Gastroesophageal sphincter (tissue), 4 donors: Measurements from ENCODE around the gene SCFD2. TPM values are rescaled to one million over a fixed set of nuclear protein-coding genes. Genes with fewer than 3 reads are reported as not detected.

Source experiments
- ATAC-seq: fragments of 150-250 bp; one replicate; pipeline ENCODE4 v1.9.1; 2016; ENCODE audit warnings: mild to moderate bottlenecking, moderate library complexity
- H3K27ac ChIP-seq, 4 donors: fragments of 200-600 bp; sonication (generic) in 3 of 4; 1 replicate in 3 of 4; 2 replicates in 1 of 4; pipeline ENCODE4 v1.5.1; 2016 to 2019
- H3K27me3 ChIP-seq: fragments of 200-600 bp; sonication (generic); one replicate; pipeline ENCODE4 v1.5.1; 2019
- H3K36me3 ChIP-seq, 2 donors: fragments of 200-600 bp; sonication (generic); one replicate each; pipeline ENCODE4 v1.5.1; 2019; ENCODE audit warnings: control low read depth in 1 of 2
- H3K4me1 ChIP-seq, 3 donors: fragments of 200-600 bp; sonication (generic); 1 replicate in 2 of 3; 2 replicates in 1 of 3; pipeline ENCODE4 v1.5.1; 2016 to 2019; ENCODE audit warnings: control low read depth in 2 of 3
- H3K4me3 ChIP-seq, 2 donors: fragments of 200-600 bp; sonication (generic); one replicate each; pipeline ENCODE4 v1.5.1; 2019; ENCODE audit warnings: mild to moderate bottlenecking in 1 of 2, moderate library complexity in 1 of 2
- H3K9me3 ChIP-seq, 3 donors: fragments of 200-600 bp; sonication (generic); one replicate each; pipeline ENCODE4 v1.5.1; 2017 to 2019; ENCODE audit warnings: control low read depth in 2 of 3
- EP300 ChIP-seq: sonication (generic); formaldehyde crosslinking; IDR thresholded peaks from one replicate; pipeline ENCODE4 v1.6.1; 2017; ENCODE audit warnings: antibody characterized with exemption, mild to moderate bottlenecking
- POLR2A ChIP-seq, 2 donors: fragments of 450-650 bp; IDR thresholded peaks; one replicate each; pipeline ENCODE4 v1.6.1; 2017; ENCODE audit warnings: antibody characterized with exemption in 2 of 2, mild to moderate bottlenecking in 2 of 2, moderate library complexity in 1 of 2
- POLR2AphosphoS5 ChIP-seq: sonication (generic); formaldehyde crosslinking; IDR thresholded peaks from one replicate; pipeline ENCODE4 v1.6.1; 2017; ENCODE audit warnings: antibody characterized with exemption
- WGBS, 2 donors: methylation state at CpG; one replicate each; pipeline ENCODE4 v1.1.5; 2018; ENCODE audit warnings: low coverage in 1 of 2; 5-methylcytosine and 5-hydroxymethylcytosine counted together
- total RNA-seq, 4 donors: library from RNA; depleted of rRNA; stranded (reverse); fragments of >200 nt; gene quantifications; one replicate each; pipeline ENCODE4 v1.1.0, GENCODE V29; 2016
- TF ChIP-seq, protein P1 (sequence below), 4 experiments: fragments of 200-600 bp in 2 of 4; fragments of 450-650 bp in 2 of 4; sonication (generic) in 1 of 4; IDR thresholded peaks; one replicate each; pipeline ENCODE4 v1.5.1; 2017 to 2019; ENCODE audit warnings: antibody characterized with exemption in 4 of 4, mild to moderate bottlenecking in 2 of 4, moderate library complexity in 2 of 4

The SCFD2 gene
- total RNA-seq, 4 donors from 2014 or later = 8.9 to 17.6 (median 14.6) TPM

DNA sequence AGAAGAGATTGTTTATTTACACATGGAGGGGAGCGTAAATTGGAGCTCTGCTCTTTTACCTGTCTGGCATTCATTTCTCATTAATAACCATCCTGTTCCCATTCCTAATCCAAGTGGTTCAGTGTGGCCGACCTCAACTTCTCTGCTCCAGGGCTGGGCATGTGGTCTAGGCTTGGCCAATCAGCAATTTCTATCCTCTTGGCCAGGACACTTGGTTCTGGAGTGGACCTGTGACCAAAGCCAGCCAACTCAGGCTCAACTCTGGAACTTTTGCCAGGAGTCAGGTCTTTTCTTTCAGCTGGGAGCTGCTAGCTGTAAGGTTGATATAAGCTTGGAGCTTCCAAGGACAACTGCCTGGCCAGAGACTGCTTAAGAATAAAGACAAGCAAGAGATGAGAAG is 519.4 kb downstream of the SCFD2 start:
- Histone ChIP-seq H3K27me3 (no peaks in the 10 kb centered on the region), H3K4me1 (peaks cover 0 to 13% (median 0%) of the 10 kb centered on the region in 3 donors), H3K4me3 (no peak overlapping the region), H3K36me3 (no peaks in the 10 kb centered on the region), H3K9me3 (no peaks in the 10 kb centered on the region), H3K27ac (no peak overlapping the region)
- TF ChIP-seq POLR2AphosphoS5 = no peak
- TF ChIP-seq POLR2A (IDR thresholded peaks at IDR 0.05) = no peak
- no peak for TF ChIP-seq EP300
- TF ChIP-seq, protein P1, sequence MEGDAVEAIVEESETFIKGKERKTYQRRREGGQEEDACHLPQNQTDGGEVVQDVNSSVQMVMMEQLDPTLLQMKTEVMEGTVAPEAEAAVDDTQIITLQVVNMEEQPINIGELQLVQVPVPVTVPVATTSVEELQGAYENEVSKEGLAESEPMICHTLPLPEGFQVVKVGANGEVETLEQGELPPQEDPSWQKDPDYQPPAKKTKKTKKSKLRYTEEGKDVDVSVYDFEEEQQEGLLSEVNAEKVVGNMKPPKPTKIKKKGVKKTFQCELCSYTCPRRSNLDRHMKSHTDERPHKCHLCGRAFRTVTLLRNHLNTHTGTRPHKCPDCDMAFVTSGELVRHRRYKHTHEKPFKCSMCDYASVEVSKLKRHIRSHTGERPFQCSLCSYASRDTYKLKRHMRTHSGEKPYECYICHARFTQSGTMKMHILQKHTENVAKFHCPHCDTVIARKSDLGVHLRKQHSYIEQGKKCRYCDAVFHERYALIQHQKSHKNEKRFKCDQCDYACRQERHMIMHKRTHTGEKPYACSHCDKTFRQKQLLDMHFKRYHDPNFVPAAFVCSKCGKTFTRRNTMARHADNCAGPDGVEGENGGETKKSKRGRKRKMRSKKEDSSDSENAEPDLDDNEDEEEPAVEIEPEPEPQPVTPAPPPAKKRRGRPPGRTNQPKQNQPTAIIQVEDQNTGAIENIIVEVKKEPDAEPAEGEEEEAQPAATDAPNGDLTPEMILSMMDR (IDR thresholded peaks at IDR 0.05) = no peak
- no peak for ATAC-seq
- 60 to 74% methylated on average over 2 of the region's 2 CpGs for WGBS, 2 donors

DNA sequence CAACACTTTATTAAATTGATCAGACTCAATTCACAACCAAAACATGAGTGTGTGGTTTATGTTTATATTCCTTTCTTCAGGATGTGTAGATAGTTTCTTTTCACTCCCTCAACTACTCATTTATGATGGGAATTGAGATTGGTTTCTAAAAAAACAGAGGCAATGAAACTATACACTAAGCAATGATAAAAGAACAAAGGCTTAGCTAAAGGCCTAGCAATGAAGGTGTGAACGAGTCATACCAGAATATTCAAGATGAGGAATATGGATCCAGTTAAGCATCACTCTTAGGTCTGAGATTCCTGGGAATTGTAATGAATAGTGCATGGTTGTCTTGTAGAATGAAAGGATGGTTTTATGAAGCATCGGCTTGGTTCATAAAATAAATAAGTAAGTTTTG is 521.3 kb downstream of the SCFD2 start:
- no peak for ATAC-seq
- Histone ChIP-seq H3K9me3 (no peaks in the 10 kb centered on the region), H3K4me1 (peaks cover 0 to 16% (median 0%) of the 10 kb centered on the region in 3 donors), H3K4me3 (no peak overlapping the region), H3K27ac (no peak overlapping the region), H3K27me3 (no peaks in the 10 kb centered on the region), H3K36me3 (no peaks in the 10 kb centered on the region)
- 92 to 97% methylated on average over 2 of the region's 2 CpGs for WGBS, 2 donors
- TF ChIP-seq, protein P1 (IDR thresholded peaks at IDR 0.05) = no peak
- TF ChIP-seq POLR2A (IDR thresholded peaks at IDR 0.05) (no peak), EP300 (no peak), POLR2AphosphoS5 (no peak)

DNA sequence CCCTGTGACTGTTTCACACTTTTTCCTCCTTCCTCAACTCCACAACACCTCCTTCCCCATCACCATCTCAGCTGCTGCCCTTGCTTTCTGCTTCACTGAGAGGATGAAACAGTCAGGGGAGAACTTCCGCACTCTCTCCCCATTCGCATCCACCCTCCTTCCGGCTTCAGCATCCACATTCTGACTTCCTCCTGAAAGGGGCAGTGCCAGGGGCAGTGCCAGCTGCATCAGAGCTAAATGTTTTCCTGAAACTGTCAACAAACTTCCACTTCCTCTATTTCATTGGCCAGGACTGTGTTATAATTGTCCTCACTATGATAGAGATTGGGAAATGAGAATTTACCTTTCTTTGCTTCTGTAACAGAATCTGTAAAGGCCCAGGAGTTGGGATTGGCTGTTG is 521.9 kb downstream of the SCFD2 start:
- no peaks in the 10 kb centered on the region for H3K9me3 ChIP-seq
- H3K27me3 ChIP-seq = no peaks in the 10 kb centered on the region
- ATAC-seq = peak; percentile 44
- no peak for TF ChIP-seq EP300
- TF ChIP-seq, protein P1 (IDR thresholded peaks at IDR 0.05) = no peak
- no peak for TF ChIP-seq POLR2AphosphoS5
- no peak for TF ChIP-seq POLR2A (IDR thresholded peaks at IDR 0.05)
- no peaks in the 10 kb centered on the region for H3K36me3 ChIP-seq
- no peak overlapping the region for H3K4me3 ChIP-seq
- peaks cover 0 to 16% (median 0%) of the 10 kb centered on the region in 3 donors for H3K4me1 ChIP-seq
- no peak overlapping the region for H3K27ac ChIP-seq
- 81 to 93% methylated on average over 3 of the region's 3 CpGs for WGBS, 2 donors

DNA sequence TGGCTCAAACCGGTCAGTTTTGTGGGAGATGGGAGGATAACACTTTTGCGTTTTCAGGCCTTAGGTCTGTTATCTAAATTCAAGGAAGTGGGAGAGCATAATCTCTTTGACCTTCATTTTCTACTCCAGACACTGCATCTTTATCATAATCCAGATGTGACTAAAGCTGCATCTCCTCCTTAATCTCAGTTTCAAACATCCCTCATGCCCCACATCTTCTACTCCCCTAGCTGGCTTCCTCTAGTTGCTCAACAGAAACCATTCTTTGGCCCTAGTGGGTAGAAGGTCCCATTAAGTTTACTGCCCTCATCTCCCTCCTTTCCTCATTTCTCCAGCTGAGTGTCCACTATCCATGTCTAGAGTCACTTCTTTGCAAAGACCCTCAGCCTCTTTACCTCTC is 522.5 kb downstream of the SCFD2 start:
- WGBS, 2 donors = 78 to 94% methylated on average over 2 of the region's 2 CpGs
- no peak for ATAC-seq
- H3K27ac ChIP-seq = no peak overlapping the region
- no peak for TF ChIP-seq POLR2A (IDR thresholded peaks at IDR 0.05)
- TF ChIP-seq POLR2AphosphoS5 = no peak
- TF ChIP-seq, protein P1 (IDR thresholded peaks at IDR 0.05) = no peak
- no peak for TF ChIP-seq EP300
- no peaks in the 10 kb centered on the region for H3K36me3 ChIP-seq
- H3K9me3 ChIP-seq = no peaks in the 10 kb centered on the region
- no peaks in the 10 kb centered on the region for H3K27me3 ChIP-seq
- H3K4me1 ChIP-seq = peaks cover 0 to 16% (median 0%) of the 10 kb centered on the region in 3 donors
- no peak overlapping the region for H3K4me3 ChIP-seq

DNA sequence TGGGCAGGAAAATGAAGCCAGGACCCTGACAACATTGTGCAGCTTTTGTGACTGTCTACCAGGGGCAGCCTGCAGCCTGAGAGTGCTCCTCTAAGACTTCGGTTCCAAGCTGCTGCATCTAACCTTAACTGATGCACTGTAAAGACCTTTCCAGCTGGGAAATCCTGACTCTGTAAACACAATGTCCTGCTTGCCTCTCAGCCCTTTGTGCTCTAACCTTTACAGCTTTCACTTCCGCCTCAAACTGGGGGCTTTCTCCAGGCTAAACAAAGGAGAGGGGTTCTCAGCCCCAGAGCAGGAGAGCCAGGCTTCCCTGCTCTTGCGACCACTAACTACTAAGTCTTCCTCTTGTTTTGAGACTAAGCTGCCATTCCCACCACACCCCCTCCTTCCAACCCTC is 523.1 kb downstream of the SCFD2 start:
- H3K27ac ChIP-seq = no peak overlapping the region
- WGBS, 2 donors = 87 to 100% methylated on average over 1 to 3 of the region's 3 CpGs
- no peak for ATAC-seq
- no peaks in the 10 kb centered on the region for H3K36me3 ChIP-seq
- H3K4me1 ChIP-seq = peaks cover 0 to 16% (median 0%) of the 10 kb centered on the region in 3 donors
- H3K4me3 ChIP-seq = no peak overlapping the region
- TF ChIP-seq POLR2AphosphoS5 = no peak
- no peak for TF ChIP-seq EP300
- TF ChIP-seq, protein P1 (IDR thresholded peaks at IDR 0.05) = no peak
- no peak for TF ChIP-seq POLR2A (IDR thresholded peaks at IDR 0.05)
- no peaks in the 10 kb centered on the region for H3K9me3 ChIP-seq
- no peaks in the 10 kb centered on the region for H3K27me3 ChIP-seq
